ENCODE measurements around the gene FNIP1. TPM values are rescaled to one million over a fixed set of nuclear protein-coding genes. Genes with fewer than 3 reads are reported as not detected.

Gene FNIP1
- total and polyA plus RNA-seq, 2 of the 13 experiments (the other 11 are each of a cell fraction or from before 2014, with no cell fraction given) = 10.9 to 29.3 TPM

- TF ChIP-seq NR2C2 (CRISPR knock-in tag; IDR thresholded peaks at IDR 0.05; ENCODE audit: borderline replicate concordance) (no peak; the same call in none of the 2 replicates), ZBTB43 (CRISPR knock-in tag; conservative IDR thresholded peaks at IDR 0.05) (no peak), ZNF496 (CRISPR knock-in tag; IDR thresholded peaks at IDR 0.05; ENCODE audit: insufficient replicate concordance) (no peak), ATF2 (CRISPR knock-in tag; IDR thresholded peaks at IDR 0.05) (peak; percentile 49), AHDC1 (CRISPR knock-in tag; IDR thresholded peaks at IDR 0.05; ENCODE audit: borderline replicate concordance) (no peak), ZFYVE20 (CRISPR knock-in tag; IDR thresholded peaks at IDR 0.05; ENCODE audit: borderline replicate concordance, low read depth) (0 out of 2 replicates have a peak, but pooled peaks have one; percentile 17), SOX13 (IDR thresholded peaks at IDR 0.05) (0 out of 2 replicates have a peak, but pooled peaks have one; percentile 10), SOX13 (CRISPR knock-in tag; conservative IDR thresholded peaks at IDR 0.05 in 1 of 2, IDR thresholded peaks at IDR 0.05 in 1 of 2) (peak in 1 of 2 experiments; percentile 37; a peak in 1 of 4 replicates), HNRNPUL1 (IDR thresholded peaks at IDR 0.05; ENCODE audit: low read depth, low read length) (no peak), CBX5 (CRISPR knock-in tag; IDR thresholded peaks at IDR 0.05; ENCODE audit: borderline replicate concordance) (no peak), NFKBIZ (CRISPR knock-in tag; IDR thresholded peaks at IDR 0.05) (no peak), ATF7 (IDR thresholded peaks at IDR 0.05) (no peak), ATF7 (CRISPR knock-in tag; IDR thresholded peaks at IDR 0.05) (no peak; the same call in 1 of the 2 replicates), ZSCAN20 (CRISPR knock-in tag; IDR thresholded peaks at IDR 0.05; ENCODE audit: borderline replicate concordance) (no peak; the same call in 1 of the 2 replicates), PRDM4 (CRISPR knock-in tag; IDR thresholded peaks at IDR 0.05; ENCODE audit: borderline replicate concordance) (no peak), PBX3 (CRISPR knock-in tag; IDR thresholded peaks at IDR 0.05; ENCODE audit: borderline replicate concordance) (no peak)
These were observed 161.7 kb downstream of the FNIP1 start, which contains the start of gene RAPGEF6 (continued) for GRCh38 chr5:131634996-131635683.

Measured in HepG2 (cell line).